ENCODE data around the gene SEPTIN1. TPM values are rescaled to one million over a fixed set of nuclear protein-coding genes. Genes with fewer than 3 reads are reported as not detected.

SEPTIN1 gene
- total RNA-seq, 1 donor from 2014 or later: 2.0 TPM

GRCh38 chr16:30355144-30355953 lies 27.0 kb downstream of the SEPTIN1 start, which contains the start of gene CD2BP2:
CD2BP2 (minus strand) TSS chr16:30355308; CDS start chr16:30354681, 627 bp downstream.
- peaks cover 11% of the 10 kb centered on the region for H3K4me1 Mint-ChIP-seq (ENCODE audit: low read depth)
- H3K27ac Mint-ChIP-seq: peak within 1 kb of the TSS; percentile 99
- peaks cover 18% of the 10 kb centered on the region for H3K36me3 Mint-ChIP-seq (ENCODE audit: insufficient read depth)
- no peaks in the 10 kb centered on the region for H3K9me3 Mint-ChIP-seq (ENCODE audit: low read depth)
- H3K27me3 Mint-ChIP-seq: no peaks in the 10 kb centered on the region
- peak; percentile 78 for DNase-seq (ENCODE audit: low spot score, unreplicated experiment)
- H3K4me3 Mint-ChIP-seq (ENCODE audit: low read depth): peak within 1 kb of the TSS; percentile 95
- no peak for TF ChIP-seq CTCF (IDR thresholded peaks at IDR 0.05; ENCODE audit: unreplicated experiment)

GRCh38 chr16:30354423-30355143 lies 27.8 kb downstream of the SEPTIN1 start:
- Mint-ChIP-seq H3K9me3 (ENCODE audit: low read depth) (no peaks in the 10 kb centered on the region), H3K27me3 (no peaks in the 10 kb centered on the region), H3K4me3 (ENCODE audit: low read depth) (peak overlapping the region; percentile 95), H3K4me1 (ENCODE audit: low read depth) (peaks cover 11% of the 10 kb centered on the region), H3K27ac (peak overlapping the region; percentile 99), H3K36me3 (ENCODE audit: insufficient read depth) (peaks cover 19% of the 10 kb centered on the region)
- no peak for TF ChIP-seq CTCF (IDR thresholded peaks at IDR 0.05; ENCODE audit: unreplicated experiment)
- DNase-seq (ENCODE audit: low spot score, unreplicated experiment): no peak

- H3K27ac Mint-ChIP-seq: peak overlapping the region; percentile 56
These were observed 28.8 kb downstream of the SEPTIN1 start for GRCh38 chr16:30353438-30354129.

GRCh38 chr16:30352488-30353401 lies 29.6 kb downstream of the SEPTIN1 start:
- peaks cover 22% of the 10 kb centered on the region for H3K36me3 Mint-ChIP-seq (ENCODE audit: insufficient read depth)
- peak overlapping the region; percentile 64 for H3K4me3 Mint-ChIP-seq (ENCODE audit: low read depth)
- H3K4me1 Mint-ChIP-seq (ENCODE audit: low read depth): peaks cover 11% of the 10 kb centered on the region
- no peaks in the 10 kb centered on the region for H3K9me3 Mint-ChIP-seq (ENCODE audit: low read depth)
- H3K27me3 Mint-ChIP-seq: no peaks in the 10 kb centered on the region
- DNase-seq (ENCODE audit: low spot score, unreplicated experiment): no peak
- peak overlapping the region; percentile 78 for H3K27ac Mint-ChIP-seq
- peak; percentile 45 for TF ChIP-seq CTCF (IDR thresholded peaks at IDR 0.05; ENCODE audit: unreplicated experiment)

More at GRCh38 chr16:30353438-30354129, 28.8 kb downstream of the SEPTIN1 start:
- Mint-ChIP-seq H3K36me3 (ENCODE audit: insufficient read depth) (peaks cover 22% of the 10 kb centered on the region), H3K27me3 (no peaks in the 10 kb centered on the region), H3K4me1 (ENCODE audit: low read depth) (peaks cover 11% of the 10 kb centered on the region), H3K9me3 (ENCODE audit: low read depth) (no peaks in the 10 kb centered on the region), H3K4me3 (ENCODE audit: low read depth) (peak overlapping the region; percentile 95)
- DNase-seq (ENCODE audit: low spot score, unreplicated experiment): no peak
- TF ChIP-seq CTCF (IDR thresholded peaks at IDR 0.05; ENCODE audit: unreplicated experiment): no peak
